Activated CD8-positive, alpha-beta memory T cell treated with anti-CD3 and anti-CD28 coated beads for 24 hours (primary cell): ENCODE results near the gene RAB5B.
"Not testable (repeated sequence)": the region's sequence is repeated elsewhere in the genome, so short reads cannot be mapped to it uniquely, and the experiment has no call there.

Source experiments
- DNase-seq: peaks from one replicate; pipeline ENCODE4 v3.0.0-alpha.2; 2020

RAB5B gene

DNA sequence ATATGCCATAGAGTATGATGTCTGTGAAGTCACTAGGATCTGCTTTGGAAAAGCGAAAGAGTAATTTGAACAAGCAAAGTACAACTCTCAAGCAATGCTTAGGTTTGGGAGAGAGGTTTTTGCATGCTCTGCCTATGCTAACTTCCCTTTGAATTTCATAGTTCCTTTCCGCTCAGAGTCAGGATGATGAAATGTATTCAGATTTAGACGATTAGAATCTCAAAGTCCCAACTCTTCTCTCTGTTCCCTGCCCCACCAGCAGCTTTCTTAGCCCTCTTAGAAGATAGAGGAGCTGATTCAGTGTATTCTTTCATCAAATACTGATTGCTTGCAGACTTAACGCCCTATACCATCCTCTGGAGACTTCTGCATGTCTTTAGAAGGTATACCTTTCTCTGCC lies 11.5 kb downstream of the RAB5B start:
- no peak for DNase-seq

- not testable (repeated sequence) for DNase-seq
Observed at GRCh38 chr12:55985976-55986375, 12.1 kb downstream of the RAB5B start.

GRCh38 chr12:55991110-55991509 lies 17.2 kb downstream of the RAB5B start:
- DNase-seq = no peak

GRCh38 chr12:55993230-55993853 lies 19.5 kb downstream of the RAB5B start:
- no peak for DNase-seq

DNA sequence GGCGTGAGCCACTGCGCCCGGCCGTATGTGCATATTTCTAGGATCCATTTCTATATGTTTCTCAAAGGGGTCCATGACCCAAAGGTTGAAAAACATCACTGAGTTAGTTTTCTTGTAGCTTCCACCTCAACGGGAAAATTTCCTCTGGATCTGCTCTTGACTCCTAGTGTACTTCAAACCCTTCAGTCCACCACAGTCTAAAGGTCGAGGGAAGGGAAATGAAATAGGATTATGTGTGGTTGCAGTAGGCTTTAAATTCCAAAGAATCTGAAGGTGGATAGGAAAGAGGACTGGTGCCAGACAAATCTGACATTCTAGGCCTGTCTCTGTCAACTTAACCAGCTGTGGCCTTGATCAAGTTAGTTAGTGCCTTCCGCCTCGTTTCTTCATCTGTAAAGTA lies 21.5 kb downstream of the RAB5B start:
- no peak for DNase-seq

GRCh38 chr12:55996201-55996714 lies 22.4 kb downstream of the RAB5B start:
- DNase-seq = peak; percentile 79

GRCh38 chr12:55996715-55997534 lies 23.0 kb downstream of the RAB5B start, which contains the start of gene SUOX:
Gene SUOX (plus strand): TSS chr12:55997276. CDS start chr12:56002222, 4,946 bp downstream.
- DNase-seq = peak; percentile 70

- no peak for DNase-seq
Observed at GRCh38 chr12:55997535-55997859, 23.6 kb downstream of the RAB5B start.

DNA sequence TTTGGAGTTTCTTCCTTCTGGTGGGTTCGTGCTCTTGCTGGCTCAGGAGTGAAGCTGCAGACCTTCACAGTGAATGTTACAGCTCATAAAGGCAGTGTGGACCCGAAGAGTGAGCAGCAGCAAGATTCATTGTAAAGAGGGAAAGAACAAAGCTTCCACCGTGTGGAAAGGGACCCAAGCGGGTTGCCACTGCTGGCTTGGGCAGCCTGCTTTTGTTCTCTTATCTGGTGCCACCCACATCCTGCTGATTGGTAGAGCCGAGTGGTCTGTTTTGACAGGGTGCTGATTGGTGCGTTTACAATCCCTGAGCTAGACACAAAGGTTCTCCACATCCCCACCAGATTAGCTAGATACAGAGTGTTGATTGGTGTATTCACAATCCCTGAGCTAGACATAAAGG lies 25.6 kb downstream of the RAB5B start:
- DNase-seq = not testable (repeated sequence)

DNA sequence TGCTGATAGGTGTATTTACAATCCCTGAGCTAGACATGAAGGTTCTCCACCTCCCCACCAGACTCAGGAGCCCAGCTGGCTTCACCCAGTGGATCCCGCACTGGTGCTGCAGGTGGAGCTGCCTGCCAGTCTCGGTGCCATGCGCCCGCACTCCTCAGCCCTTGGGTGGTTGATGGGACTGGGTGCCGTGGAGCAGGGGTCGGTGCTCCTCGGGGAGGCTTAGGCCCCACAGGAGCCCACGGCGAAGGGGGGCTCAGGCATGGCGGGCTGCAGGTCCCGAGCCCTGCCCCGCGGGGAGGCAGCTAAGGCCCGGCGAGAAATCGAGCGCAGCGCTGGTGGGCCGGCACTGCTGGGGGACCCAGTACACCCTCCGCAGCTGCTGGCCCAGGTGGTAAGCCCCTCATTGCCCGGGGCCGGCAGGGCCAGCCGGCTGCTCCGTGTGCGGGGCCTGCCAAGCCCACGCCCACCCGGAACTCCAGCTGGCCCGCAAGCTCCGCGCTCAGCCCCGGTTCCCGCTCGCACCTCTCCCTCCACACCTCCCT lies 26.2 kb downstream of the RAB5B start:
- not testable (repeated sequence) for DNase-seq

DNA sequence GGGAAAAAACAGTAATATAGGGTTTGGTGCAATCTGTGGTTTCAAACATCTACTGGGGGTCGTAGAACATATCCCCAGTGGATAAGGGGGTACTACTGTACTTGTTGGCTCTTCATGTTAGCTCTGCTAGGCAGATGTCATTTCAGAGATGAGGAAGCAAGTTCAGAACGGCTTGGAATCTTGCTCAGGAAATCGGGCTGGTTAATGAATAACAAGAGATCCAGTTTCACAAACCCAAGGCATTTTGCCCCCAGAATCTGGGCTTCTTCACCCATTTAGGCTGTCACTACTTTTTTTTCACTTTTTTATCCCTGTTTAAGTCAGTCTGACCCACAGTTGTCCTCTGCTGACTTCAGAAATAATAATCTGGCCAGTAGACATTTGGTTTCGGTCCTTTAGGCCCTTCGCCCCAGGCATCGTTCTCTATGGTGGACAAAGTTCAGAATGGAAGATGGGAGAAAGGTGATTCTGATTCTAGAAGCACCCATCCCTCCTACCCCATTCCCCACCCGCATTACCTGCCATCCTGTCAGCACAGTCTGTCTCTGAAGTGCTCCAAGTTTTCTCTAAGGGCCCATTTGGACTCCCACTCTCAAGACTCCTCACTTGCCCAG lies 27.7 kb downstream of the RAB5B start:
- no peak for DNase-seq

GRCh38 chr12:56003376-56003775 lies 29.5 kb downstream of the RAB5B start:
- DNase-seq = not testable (repeated sequence)

GRCh38 chr12:56004211-56004610 lies 30.3 kb downstream of the RAB5B start:
- no peak for DNase-seq

- peak; percentile 86 for DNase-seq
Observed at GRCh38 chr12:56007564-56008559, 34.0 kb downstream of the RAB5B start.

DNA sequence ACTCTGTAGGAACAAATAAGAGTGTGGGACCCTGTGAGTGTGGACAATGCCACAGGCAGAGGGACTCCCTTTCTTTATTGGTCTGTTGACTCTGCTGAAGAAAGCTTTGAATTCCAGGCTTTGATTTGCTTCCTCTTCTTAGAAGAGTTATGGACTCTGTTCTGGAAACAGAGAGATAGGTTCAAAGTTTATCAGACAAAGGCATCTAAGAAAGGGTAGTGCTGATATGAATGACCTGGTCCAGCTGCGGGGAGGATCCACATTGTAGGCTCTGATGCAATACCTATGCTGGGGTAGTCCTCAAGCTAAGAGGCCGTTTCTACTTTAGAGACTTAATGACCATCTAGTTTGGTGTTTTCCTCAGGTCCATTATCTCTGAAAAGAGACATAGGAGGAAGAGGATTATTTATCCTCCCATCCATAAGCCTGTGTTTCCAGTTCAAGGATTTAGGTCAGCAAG lies 36.3 kb downstream of the RAB5B start:
- no peak for DNase-seq

DNA sequence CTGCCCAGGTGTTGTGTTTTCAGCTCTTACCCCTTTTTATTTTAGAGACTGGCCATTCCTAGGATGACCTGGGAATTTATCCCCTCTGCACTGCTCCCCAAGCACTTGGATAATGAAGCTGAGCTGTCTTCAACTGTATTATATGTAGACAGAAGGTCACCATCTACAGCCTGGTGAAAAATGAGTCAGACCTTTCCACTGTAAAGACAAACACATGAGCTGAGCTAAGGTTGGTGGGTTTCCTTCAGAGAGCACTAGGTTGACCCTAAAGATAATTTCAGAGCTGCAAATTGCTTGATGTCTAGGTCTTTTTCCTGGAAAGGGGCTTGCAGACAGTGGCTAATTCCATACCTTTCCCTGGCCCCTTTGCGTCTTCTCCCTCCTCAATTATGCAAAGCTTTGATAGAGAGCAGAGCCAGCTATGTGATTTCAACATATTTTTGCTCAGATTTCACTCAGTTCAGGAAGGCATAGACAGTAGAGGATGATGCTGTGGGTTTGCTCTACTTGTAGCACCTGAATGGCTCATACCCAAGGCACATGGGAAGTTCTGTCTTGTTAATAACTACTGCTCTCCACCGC lies 37.7 kb downstream of the RAB5B start:
- no peak for DNase-seq

DNA sequence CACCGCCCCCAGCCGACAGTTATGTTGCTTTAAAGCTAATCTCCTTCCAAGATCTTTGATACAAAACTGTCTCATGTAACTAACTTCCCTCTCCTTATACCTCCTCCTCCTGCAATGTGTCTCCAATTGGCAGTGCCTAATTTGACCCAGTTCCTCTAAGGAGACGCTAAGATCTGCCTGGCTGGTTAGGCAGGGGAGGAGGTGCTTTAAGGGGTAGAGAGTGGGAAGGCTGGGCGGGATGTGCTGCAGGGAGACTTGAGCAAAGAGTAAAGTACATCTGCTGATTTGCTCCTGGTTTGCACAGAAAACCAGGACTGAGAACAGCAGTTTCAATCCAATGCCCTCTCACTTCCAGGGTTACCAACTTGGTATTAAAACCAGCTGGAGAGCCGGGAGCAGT lies 39.6 kb downstream of the RAB5B start:
- no peak for DNase-seq

DNA sequence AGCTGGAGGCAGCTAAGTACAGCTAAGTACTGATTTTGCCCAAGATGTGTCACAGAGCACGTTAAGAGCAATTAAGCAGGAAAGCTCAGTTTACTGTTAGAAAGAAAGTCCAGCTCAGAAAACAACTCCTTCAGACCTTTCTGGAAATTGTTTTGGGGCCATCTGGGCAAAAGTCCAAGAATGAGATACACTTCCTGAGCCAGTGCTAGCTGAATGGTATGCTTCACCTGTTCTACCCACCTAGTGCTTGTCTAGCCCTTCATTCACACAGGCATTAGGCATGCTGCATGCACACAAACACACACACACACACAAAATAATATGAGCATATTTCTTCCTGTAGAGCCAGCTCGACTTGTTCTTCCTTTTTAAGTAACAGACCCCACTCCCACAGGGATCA lies 40.3 kb downstream of the RAB5B start:
- no peak for DNase-seq

GRCh38 chr12:56017181-56017580 lies 43.3 kb downstream of the RAB5B start:
- DNase-seq = no peak

DNA sequence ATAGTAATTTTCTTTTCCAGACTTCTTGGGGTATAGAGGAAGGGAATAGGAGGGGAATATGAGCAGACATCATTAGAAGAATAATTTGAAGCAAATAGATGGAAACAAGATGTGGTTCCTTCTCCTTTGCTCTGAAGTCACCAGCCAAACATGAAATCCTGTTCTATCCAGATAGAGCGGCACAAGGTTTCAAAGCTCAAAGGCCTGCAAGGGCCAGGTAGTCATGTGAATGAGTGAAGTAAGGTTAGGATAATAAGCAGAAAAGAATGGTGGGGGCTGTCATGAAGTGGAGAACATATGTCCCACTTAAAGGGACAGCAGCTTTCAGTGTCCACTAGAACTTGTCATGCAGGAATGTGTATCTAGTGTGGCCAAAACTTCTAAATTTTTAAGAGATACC lies 44.5 kb downstream of the RAB5B start:
- DNase-seq = no peak

GRCh38 chr12:56020423-56021184 lies 46.7 kb downstream of the RAB5B start, which contains the start of gene IKZF4:
Gene IKZF4 (plus strand): TSS chr12:56021043. CDS start chr12:56021494, 451 bp downstream.
- DNase-seq = peak; percentile 68
